ENCODE measurements around the gene RASGRP2.

The RASGRP2 gene

DNA sequence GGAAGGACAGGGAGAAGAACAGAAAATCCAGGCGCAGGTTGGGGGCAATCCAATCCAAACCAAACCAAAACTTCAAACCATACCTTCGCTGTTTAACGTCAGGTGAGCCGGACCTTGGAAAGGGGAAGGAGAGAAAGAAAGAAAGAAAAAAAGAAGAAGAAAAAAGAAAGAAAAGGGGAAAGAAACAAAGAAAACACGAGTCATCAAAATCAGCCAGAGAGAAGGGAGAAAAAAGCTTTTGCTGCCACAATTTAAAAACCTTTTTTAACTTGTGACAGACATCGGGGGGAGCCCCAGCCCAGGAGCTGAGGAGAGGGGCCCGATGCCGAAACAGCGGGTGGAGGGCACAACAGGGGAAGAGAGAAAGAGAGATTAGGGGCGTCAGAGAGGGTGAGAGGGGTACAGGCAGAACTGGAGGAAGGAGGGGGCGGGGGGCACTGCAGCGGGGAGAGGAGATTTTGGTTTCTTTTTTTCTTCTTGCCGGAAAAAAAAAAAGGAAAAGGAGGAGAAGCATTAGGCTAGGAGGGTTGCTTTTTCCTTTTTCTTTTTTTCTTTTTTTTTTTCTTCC lies 51.1 kb downstream of the RASGRP2 start:
- DNase-seq, result no peak

DNA sequence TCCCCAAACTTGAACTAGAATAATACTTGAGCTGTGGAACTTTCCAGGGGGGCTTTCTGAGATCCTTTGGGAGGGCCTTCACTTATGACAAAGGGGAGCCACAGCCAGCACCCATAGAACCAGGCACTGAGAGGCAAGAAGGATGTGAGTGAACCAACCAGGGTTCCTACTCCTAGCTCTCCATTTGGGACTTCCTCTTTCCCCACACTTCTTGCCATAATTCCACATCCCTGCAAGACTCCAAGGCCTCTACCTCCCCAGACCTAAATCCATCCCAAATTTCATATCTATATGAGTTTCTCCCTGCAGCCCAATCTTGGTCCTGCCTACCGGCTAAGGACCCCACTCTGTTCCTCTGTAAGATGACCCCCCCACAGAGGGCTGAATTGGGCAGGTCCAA lies 52.4 kb downstream of the RASGRP2 start:
- no peak for DNase-seq

DNA sequence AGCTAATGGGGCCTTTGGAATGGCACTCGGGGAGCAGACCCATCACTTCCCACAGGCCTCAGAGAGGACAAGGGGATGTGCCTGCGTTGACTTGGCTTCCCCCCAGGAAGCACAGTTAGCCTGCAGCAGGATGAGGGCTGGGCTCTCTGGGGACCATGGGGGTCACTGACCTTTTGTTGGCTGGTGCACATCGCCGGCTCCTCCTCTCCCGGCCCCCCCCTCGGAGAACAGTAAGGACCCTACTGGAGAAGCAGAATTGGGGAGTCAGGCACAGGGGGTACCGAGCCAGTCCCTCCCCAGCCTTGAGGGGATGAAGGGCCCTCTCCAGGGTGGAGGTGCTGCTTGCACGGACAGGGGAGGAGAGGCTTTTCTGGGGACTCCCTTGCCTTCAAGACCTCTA lies 53.7 kb downstream of the RASGRP2 start:
- no peak for DNase-seq

DNA sequence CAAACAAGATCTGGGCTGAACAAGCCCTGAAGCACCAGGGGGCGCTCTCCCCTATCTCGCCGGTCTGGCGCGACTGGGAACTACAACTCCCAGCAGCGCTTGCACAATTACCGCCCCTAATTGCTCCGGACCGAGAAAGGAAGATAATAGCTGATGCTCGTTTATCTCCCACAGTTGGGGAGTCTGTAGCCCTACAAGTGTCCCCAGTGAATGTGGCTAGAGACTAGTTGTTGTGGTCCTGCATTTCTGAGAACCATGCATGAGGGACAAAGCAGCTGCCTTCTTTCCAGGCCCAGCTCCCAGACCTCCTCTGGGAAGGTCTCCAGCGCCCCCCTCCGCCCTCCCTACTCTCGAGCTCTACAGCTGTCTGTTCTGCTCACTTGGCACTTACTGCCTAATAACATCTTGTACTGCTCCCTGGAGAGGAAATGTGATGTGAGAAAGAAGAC lies 55.4 kb downstream of the RASGRP2 start:
- DNase-seq, result peak; percentile 84 to 87

DNA sequence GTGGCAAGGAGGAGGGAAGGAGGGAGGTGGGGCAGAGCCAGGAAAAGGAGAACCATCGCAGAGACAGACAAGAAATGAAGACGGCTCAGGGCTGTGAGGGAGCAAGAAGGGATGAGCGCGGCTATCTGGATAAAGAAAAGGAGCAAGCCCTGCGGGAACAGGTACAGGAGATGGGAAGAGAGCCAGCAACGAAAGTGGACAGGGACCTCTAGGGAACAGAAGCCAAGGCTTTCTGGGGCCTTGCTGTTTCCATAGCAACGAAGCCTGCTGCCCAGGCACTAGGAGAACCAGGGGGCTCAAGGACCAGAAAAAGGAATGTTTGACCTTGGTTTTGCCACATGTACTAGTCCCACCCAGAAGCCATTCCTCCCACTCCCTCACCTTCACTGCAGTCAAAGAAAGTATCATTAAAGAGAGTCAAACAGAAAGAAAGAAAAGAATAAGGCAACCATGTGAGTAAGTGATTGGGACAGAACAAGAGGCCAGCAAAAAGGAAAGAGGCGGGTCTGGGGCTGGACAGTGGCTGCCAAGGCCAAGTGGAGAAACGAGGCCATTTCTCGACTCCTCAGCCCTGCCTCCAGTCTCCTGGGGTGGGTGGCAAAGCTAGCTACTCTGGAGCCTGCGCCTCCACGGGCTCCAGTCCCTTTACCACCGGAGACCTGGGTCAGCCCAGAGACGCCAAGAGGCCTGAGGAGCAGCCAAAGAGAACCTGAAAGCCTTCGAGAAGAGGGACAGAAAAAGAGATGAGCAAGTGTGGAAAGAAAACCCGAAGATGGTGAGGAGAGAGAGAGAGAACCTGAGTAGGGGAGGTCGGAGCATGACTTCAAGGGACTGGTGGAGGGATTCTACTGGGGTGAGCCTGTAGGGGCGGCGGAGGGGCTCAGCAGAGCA lies 56.1 kb downstream of the RASGRP2 start:
- DNase-seq, result no peak

DNA sequence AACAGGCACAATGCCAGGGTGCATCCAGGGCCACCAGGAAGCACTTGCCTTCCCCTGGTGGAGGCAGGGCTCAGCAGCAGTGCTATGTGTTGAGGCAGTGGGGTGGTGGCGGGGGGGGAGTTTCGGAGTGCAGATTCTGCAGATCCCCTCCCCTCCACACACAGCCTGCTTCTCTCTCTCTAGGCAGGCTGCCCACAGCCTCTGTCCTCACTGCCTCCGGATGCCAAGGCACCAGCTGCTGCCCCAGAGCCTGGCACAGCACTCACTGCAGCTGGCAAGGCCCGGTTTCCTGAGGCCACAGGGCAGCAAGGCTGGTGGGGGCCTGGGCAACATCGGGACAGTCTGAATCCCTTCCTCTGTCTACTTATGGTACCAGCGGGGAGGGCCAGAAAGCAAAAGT lies 56.7 kb downstream of the RASGRP2 start:
- DNase-seq, result no peak

DNA sequence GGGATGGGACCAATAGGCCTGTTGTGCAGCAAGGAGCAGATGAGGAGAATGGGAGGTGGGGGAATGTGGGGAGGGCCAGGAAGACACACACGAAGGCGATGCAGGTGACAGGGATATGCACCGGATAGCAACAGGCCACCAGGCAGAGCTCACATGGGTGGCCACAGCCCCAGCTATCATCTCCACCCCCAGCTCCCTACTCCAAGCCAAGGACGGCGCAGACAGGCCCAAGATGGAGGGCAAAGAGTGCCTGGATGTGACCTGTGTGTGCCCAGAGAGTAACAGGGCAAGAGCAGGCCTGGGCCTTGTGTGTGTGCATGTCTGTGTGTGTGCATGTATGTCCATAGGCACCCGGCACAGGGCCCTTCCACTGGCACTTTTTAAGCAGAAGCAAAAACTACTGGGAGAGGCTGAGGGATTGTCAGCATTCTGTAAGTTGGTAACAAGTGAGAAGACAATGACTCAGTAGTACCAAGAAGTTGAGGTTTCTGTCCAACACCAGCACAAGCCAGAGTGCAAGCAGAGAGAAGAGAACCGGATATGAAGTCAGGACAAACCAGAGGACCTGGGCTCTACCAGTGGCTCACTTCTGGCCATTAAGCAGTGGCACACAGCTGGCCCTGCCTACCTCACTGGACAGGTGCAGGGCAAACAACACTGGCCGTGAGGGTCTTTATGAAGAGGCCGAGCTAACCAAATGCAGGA lies 57.3 kb downstream of the RASGRP2 start:
- no peak for DNase-seq

DNA sequence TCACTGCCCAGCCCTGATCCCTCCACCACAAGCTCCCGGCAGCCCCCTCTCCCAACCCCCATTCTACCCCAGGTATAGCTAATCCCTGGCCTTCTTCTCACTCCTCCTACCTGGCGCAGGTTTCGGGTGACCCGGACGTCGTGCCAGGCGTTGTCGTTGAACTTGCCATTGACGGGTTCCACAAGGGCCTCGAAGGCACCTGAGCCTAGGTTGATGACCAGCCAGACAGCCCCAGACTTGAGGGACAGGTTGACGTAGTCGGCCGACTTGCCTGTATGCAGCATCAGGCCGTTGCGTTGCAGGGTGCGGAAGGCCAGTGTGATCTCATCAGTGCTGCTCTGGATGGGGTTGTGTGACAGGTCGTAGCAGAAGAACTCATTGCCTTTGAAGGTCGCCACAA lies 58.4 kb downstream of the RASGRP2 start:
- DNase-seq, result no peak

DNA sequence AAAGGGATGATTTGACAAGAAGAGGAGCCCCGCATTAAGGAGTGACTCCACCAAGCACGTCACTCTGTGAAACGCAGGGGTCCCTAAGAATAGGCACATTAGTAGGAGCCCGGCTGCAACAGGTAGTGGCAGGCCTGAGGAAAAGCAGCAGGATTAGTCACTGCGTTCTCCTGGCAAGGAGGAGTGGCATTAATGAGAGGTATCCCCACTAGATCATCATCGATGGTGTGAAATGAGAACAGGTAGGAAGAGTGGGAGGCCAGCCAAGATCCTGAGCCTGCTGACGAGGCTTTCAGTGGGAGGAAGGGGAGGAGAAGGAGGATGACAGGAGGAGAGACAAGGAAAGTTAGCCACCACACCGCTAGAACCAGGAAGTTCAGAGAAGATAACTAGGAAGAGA lies 59.6 kb downstream of the RASGRP2 start:
- no peak for DNase-seq

DNA sequence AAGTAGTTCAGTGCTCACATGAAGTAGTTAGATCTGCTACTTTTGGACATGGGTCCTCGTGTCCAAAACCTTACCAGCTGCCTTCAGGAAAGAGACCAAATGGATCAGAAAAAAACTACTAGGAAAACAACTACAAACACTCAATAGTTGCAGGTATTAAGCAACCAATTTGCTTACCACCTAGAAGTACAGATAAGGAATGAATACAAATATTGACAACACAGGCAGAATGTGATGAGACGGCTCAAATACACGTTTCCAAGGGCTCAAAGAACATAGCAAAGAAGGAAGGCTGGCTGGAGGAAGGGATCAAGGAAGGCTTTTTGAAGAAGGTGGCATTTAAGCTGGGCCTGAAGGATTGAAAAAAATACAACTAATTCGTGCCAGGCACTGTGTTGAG lies 62.8 kb downstream of the RASGRP2 start:
- DNase-seq, result no peak

DNA sequence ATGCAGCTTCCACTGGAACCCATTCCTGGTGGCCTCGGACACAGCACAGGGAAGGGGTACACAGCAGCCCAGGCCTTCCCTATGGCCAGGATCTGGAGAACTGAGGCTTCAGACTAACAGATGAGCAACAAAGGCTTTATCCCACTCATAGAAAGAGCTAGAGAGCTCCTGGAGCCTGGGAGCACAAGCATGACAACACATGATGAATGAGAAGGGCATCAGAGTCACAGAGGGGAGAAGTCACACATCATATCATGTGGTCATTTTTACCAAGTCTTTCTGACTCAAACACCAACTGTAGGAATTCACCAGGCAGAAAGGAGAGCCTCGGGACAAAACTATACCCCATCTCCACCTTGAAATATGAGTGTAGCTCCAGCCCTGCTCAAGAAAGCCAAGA lies 64.1 kb downstream of the RASGRP2 start:
- DNase-seq, result no peak

DNA sequence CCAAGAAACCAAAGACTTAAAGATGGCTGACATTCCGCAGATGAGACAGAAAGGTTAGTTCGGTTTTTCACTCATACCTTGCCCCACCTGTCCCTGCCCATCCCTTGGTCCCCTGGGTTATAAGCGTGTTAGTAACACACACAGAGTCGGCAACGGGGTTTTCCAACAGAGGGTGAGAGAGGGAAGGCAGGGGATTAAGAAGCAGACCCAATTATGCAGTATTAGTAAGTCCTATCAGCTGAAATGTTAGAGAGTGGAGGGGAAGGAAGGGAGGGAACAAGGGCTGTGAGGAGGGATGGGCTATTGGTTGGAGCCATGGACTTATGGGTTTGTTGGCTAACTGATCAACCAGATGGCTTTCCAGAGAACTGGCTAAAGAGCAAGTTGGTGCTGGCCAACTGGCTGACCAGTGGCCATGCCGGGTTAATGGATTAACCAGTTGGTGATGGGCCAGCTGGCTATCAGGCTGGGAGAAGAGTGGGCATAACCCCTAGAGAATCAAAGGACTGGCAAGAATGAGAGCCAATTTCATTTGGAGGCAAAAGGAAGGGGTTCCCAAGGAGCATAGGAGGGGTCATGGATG lies 66.4 kb downstream of the RASGRP2 start:
- DNase-seq, result no peak
